ENCODE results near the gene PRDM16.

Gene PRDM16

GRCh38 chr1:3101124-3101939, 32.3 kb downstream of the PRDM16 start:
- Histone ChIP-seq H3K27me3 (ENCODE audit: insufficient read depth, low read length) (no peaks in the 10 kb centered on the region), H3K4me1 (ENCODE audit: insufficient read depth, low read length) (peaks cover 15% of the 10 kb centered on the region), H3K9ac (ENCODE audit: low read depth, low read length) (no peak overlapping the region), H3K9me3 (ENCODE audit: insufficient read depth, low read depth, low read length) (no peaks in the 10 kb centered on the region), H3K36me3 (ENCODE audit: insufficient read depth, low read length) (no peaks in the 10 kb centered on the region), H3K4me3 (ENCODE audit: low read length) (no peak overlapping the region), H3K27ac (ENCODE audit: low read depth, low read length) (no peak overlapping the region)
- WGBS: 83% methylated on average over 29 of the region's 29 CpGs

DNA sequence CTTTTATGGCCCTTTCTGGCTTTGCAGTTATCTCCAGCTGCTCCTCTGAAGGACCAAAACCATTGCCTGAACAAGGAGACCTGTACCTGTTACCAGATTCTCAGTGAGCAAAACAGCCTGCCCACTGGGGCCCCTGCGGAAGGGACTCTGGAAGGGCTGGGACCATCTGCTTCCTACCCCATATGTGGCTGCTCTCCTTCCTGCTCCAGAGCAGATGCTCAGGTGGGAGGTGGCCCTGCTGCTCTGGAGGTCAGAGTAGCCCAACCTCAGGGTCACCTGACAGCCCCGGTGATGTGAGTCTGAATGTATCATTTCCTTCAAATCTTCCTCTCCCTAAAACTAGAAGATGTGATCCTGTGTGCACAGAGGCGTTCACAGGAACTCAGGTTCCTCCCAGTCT, 33.6 kb downstream of the PRDM16 start:
- WGBS: 98% methylated on average over 3 of the region's 3 CpGs
- Histone ChIP-seq H3K27me3 (ENCODE audit: insufficient read depth, low read length) (no peaks in the 10 kb centered on the region), H3K9ac (ENCODE audit: low read depth, low read length) (no peak overlapping the region), H3K9me3 (ENCODE audit: insufficient read depth, low read depth, low read length) (peaks cover under 1% of the 10 kb centered on the region), H3K36me3 (ENCODE audit: insufficient read depth, low read length) (no peaks in the 10 kb centered on the region), H3K4me1 (ENCODE audit: insufficient read depth, low read length) (peaks cover 15% of the 10 kb centered on the region), H3K4me3 (ENCODE audit: low read length) (no peak overlapping the region), H3K27ac (ENCODE audit: low read depth, low read length) (no peak overlapping the region)

GRCh38 chr1:3103967-3104677, 35.1 kb downstream of the PRDM16 start:
- Histone ChIP-seq H3K27ac (ENCODE audit: low read depth, low read length) (no peak overlapping the region), H3K4me3 (ENCODE audit: low read length) (no peak overlapping the region), H3K4me1 (ENCODE audit: insufficient read depth, low read length) (peaks cover 15% of the 10 kb centered on the region), H3K9me3 (ENCODE audit: insufficient read depth, low read depth, low read length) (peaks cover 10% of the 10 kb centered on the region), H3K36me3 (ENCODE audit: insufficient read depth, low read length) (no peaks in the 10 kb centered on the region), H3K27me3 (ENCODE audit: insufficient read depth, low read length) (no peaks in the 10 kb centered on the region), H3K9ac (ENCODE audit: low read depth, low read length) (no peak overlapping the region)
- WGBS: 78% methylated on average over 16 of the region's 16 CpGs

DNA sequence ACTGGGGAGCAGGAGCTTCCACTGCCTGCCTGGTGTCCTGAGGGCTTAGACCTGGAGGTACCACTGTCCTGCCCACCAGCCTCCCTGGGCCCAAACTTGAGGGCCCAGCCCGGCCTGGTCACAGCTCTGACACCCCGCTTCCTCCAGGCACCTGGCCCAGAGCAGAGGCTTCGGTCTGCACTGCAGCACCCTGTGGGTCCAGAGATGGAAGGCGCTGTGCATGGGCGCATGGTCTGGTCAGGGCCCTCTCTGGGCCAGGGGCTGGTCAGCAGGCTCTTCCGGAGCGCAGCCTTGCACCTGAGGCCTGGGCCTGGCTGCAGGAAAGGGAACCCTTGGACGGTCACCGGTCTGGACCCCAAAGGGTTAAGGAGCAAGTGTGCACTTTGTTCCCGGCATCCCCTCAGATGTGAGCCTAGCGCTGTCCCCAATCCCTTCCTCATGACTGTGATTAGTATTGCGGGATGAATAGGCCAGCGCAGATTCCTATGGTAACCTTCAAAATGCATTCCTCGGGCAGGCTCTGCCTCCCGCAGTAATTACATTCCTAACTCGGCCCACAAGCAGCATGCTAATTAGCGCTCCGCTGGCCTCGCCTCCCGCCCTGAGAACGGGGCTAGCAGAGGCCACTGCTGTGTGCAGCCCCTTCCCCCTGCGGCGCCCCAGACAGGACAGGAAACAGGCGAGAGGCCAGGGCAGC, 36.3 kb downstream of the PRDM16 start:
- peak overlapping the region; percentile 55 for H3K27ac ChIP-seq (ENCODE audit: low read depth, low read length)
- H3K9ac ChIP-seq (ENCODE audit: low read depth, low read length): peak overlapping the region; percentile 1; the same call in 1 of the 2 replicates
- WGBS: 33% methylated on average over 24 of the region's 24 CpGs
- H3K4me1 ChIP-seq (ENCODE audit: insufficient read depth, low read length): peaks cover 15% of the 10 kb centered on the region
- H3K36me3 ChIP-seq (ENCODE audit: insufficient read depth, low read length): no peaks in the 10 kb centered on the region
- peaks cover 10% of the 10 kb centered on the region for H3K9me3 ChIP-seq (ENCODE audit: insufficient read depth, low read depth, low read length)
- no peaks in the 10 kb centered on the region for H3K27me3 ChIP-seq (ENCODE audit: insufficient read depth, low read length)
- H3K4me3 ChIP-seq (ENCODE audit: low read length): 0 out of 2 replicates have a peak overlapping the region, but pooled peaks have one; percentile 8

DNA sequence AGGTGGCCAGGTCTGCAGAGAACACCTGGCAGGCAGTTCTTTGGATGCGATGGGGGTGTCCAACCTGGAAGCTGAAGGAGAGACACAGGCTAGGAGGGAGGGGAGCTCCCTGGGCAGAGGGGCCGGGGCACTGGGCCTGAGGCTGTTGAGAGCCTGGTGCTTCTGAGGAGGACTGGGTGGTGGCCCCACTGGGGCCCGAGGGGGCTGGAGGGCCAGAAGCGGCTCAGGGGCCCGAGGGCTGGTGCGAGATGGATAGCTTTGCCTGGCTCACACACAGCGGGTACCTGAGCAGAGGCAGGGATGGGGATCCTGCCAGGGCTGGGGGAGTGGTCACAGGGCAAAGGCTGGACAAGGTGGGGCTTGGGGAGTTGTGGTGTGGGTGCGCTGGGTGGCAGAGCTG, 37.2 kb downstream of the PRDM16 start:
- H3K9me3 ChIP-seq (ENCODE audit: insufficient read depth, low read depth, low read length): peaks cover 10% of the 10 kb centered on the region
- H3K27ac ChIP-seq (ENCODE audit: low read depth, low read length): no peak overlapping the region
- H3K9ac ChIP-seq (ENCODE audit: low read depth, low read length): no peak overlapping the region
- 91% methylated on average over 8 of the region's 8 CpGs for WGBS
- H3K4me1 ChIP-seq (ENCODE audit: insufficient read depth, low read length): peaks cover 15% of the 10 kb centered on the region
- no peaks in the 10 kb centered on the region for H3K36me3 ChIP-seq (ENCODE audit: insufficient read depth, low read length)
- H3K27me3 ChIP-seq (ENCODE audit: insufficient read depth, low read length): no peaks in the 10 kb centered on the region
- no peak overlapping the region for H3K4me3 ChIP-seq (ENCODE audit: low read length)

GRCh38 chr1:3107201-3107600, 38.2 kb downstream of the PRDM16 start:
- Histone ChIP-seq H3K4me3 (ENCODE audit: low read length) (no peak overlapping the region), H3K9ac (ENCODE audit: low read depth, low read length) (no peak overlapping the region), H3K27ac (ENCODE audit: low read depth, low read length) (no peak overlapping the region), H3K4me1 (ENCODE audit: insufficient read depth, low read length) (peaks cover 15% of the 10 kb centered on the region), H3K27me3 (ENCODE audit: insufficient read depth, low read length) (no peaks in the 10 kb centered on the region), H3K9me3 (ENCODE audit: insufficient read depth, low read depth, low read length) (peaks cover 10% of the 10 kb centered on the region), H3K36me3 (ENCODE audit: insufficient read depth, low read length) (no peaks in the 10 kb centered on the region)
- 89% methylated on average over 7 of the region's 7 CpGs for WGBS

- Histone ChIP-seq H3K27me3 (ENCODE audit: insufficient read depth, low read length) (no peaks in the 10 kb centered on the region), H3K9ac (ENCODE audit: low read depth, low read length) (no peak overlapping the region), H3K27ac (ENCODE audit: low read depth, low read length) (no peak overlapping the region), H3K4me3 (ENCODE audit: low read length) (no peak overlapping the region), H3K4me1 (ENCODE audit: insufficient read depth, low read length) (peaks cover 8% of the 10 kb centered on the region), H3K9me3 (ENCODE audit: insufficient read depth, low read depth, low read length) (peaks cover 10% of the 10 kb centered on the region), H3K36me3 (ENCODE audit: insufficient read depth, low read length) (no peaks in the 10 kb centered on the region)
- 86% methylated on average over 12 of the region's 12 CpGs for WGBS
These were observed 40.4 kb downstream of the PRDM16 start for GRCh38 chr1:3109355-3109754.

DNA sequence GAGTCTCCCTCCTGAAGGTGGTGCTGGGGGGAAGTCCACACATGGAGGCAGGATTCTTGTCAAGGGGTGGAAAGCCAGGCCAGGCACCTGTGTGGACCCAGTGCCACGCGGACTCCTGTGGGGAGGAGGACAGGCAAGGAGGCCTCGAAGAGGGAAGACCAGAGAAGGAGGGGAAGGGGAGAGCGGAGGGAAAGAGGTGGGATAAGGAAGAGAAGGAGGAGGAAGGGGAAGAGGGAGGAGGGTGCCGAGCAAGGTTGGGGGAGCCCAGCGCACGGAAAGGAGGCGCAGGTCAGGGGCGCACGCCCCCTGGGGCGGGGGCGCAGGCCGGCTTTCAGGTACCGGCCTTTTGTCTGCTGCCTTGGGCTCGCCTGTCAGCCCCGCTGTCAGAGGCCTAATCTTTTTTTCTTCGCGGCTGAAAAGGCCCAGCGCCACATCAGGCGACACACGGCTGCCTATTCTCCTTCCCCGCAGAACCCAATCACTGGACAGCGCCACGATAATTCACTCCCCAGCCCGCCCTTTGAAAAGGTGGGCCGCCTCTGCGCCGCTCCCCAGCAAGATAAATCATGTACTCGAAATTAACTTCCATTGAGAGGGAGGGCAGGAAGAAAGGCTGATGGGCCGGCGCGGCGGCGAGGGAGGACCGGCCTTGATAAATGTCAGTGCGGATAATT, 42.5 kb downstream of the PRDM16 start:
- Histone ChIP-seq H3K9ac (ENCODE audit: low read depth, low read length) (no peak overlapping the region), H3K9me3 (ENCODE audit: insufficient read depth, low read depth, low read length) (peaks cover 10% of the 10 kb centered on the region), H3K4me1 (ENCODE audit: insufficient read depth, low read length) (no peaks in the 10 kb centered on the region), H3K27me3 (ENCODE audit: insufficient read depth, low read length) (no peaks in the 10 kb centered on the region), H3K27ac (ENCODE audit: low read depth, low read length) (no peak overlapping the region), H3K4me3 (ENCODE audit: low read length) (no peak overlapping the region), H3K36me3 (ENCODE audit: insufficient read depth, low read length) (no peaks in the 10 kb centered on the region)
- WGBS: 91% methylated on average over 34 of the region's 36 CpGs

DNA sequence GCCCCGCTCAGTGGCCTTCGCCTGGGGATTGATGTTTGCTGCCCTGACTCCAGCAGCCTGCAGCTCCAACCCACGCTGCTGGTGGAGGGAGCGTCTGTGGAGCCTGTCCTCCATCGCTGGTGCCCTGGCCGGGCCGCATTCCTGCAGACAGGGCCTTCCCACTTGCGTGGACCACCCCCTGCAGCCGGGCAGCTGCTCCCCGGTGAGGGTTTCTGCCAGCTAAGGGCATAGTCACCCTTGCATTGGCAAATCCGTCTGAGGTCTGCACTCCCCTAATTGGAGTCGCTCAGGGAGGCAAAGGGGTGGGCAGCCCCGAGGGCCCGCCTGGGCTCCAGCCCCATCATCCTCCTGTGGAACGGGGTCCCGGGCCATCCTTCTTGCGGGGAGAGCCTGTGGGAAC, 43.5 kb downstream of the PRDM16 start:
- WGBS: 93% methylated on average over 17 of the region's 17 CpGs
- Histone ChIP-seq H3K9me3 (ENCODE audit: insufficient read depth, low read depth, low read length) (peaks cover 10% of the 10 kb centered on the region), H3K36me3 (ENCODE audit: insufficient read depth, low read length) (no peaks in the 10 kb centered on the region), H3K4me1 (ENCODE audit: insufficient read depth, low read length) (no peaks in the 10 kb centered on the region), H3K4me3 (ENCODE audit: low read length) (no peak overlapping the region), H3K27ac (ENCODE audit: low read depth, low read length) (no peak overlapping the region), H3K9ac (ENCODE audit: low read depth, low read length) (no peak overlapping the region), H3K27me3 (ENCODE audit: insufficient read depth, low read length) (no peaks in the 10 kb centered on the region)

GRCh38 chr1:3113047-3113740, 44.2 kb downstream of the PRDM16 start:
- H3K9ac ChIP-seq (ENCODE audit: low read depth, low read length): no peak overlapping the region
- no peak overlapping the region for H3K27ac ChIP-seq (ENCODE audit: low read depth, low read length)
- H3K9me3 ChIP-seq (ENCODE audit: insufficient read depth, low read depth, low read length): 0 out of 2 replicates have a peak, but pooled peaks cover 4% of the 10 kb centered on the region
- H3K36me3 ChIP-seq (ENCODE audit: insufficient read depth, low read length): no peaks in the 10 kb centered on the region
- H3K27me3 ChIP-seq (ENCODE audit: insufficient read depth, low read length): no peaks in the 10 kb centered on the region
- WGBS: 85% methylated on average over 20 of the region's 20 CpGs
- no peaks in the 10 kb centered on the region for H3K4me1 ChIP-seq (ENCODE audit: insufficient read depth, low read length)
- no peak overlapping the region for H3K4me3 ChIP-seq (ENCODE audit: low read length)

All from HUES64 (cell line).